ENCODE data around the gene PALM. TPM values are rescaled to one million over a fixed set of nuclear protein-coding genes. Genes with fewer than 3 reads are reported as not detected.

Gene PALM
- total and polyA plus RNA-seq, 9 of the 15 experiments (the other 6 are each of a cell fraction or from before 2014, with no cell fraction given), result 0.04 to 6.6 (median 1.7) TPM

GRCh38 chr19:791567-792305, 83.0 kb downstream of the PALM start (continued):
- no peak for TF ChIP-seq TSHZ1 (CRISPR knock-in tag; IDR thresholded peaks at IDR 0.05)
- no peak for TF ChIP-seq POU5F1 (IDR thresholded peaks at IDR 0.05; ENCODE audit: borderline replicate concordance, low read depth, low read length, partially characterized antibody)
- no peak for TF ChIP-seq MCM2 (IDR thresholded peaks at IDR 0.05; ENCODE audit: low read depth)
- TF ChIP-seq ARNT (IDR thresholded peaks at IDR 0.05), result no peak
- no peak for TF ChIP-seq GTF2A2 (tag; IDR thresholded peaks at IDR 0.05)
- TF ChIP-seq ZBTB34 (CRISPR knock-in tag; IDR thresholded peaks at IDR 0.05), result no peak
- no peak for TF ChIP-seq OTX1 (CRISPR knock-in tag; IDR thresholded peaks at IDR 0.05)
- no peak for TF ChIP-seq FOXP1 (CRISPR knock-in tag; IDR thresholded peaks at IDR 0.05)
- no peak for TF ChIP-seq ZBTB26 (CRISPR knock-in tag; IDR thresholded peaks at IDR 0.05)
- TF ChIP-seq MLLT1 (IDR thresholded peaks at IDR 0.05), result 0 out of 4 replicates have a peak, but pooled peaks of 1 of the 2 experiments have one; percentile 16
- TF ChIP-seq FOS (IDR thresholded peaks at IDR 0.05; ENCODE audit: extremely low read depth, insufficient read length), result no peak
- no peak for TF ChIP-seq MAFF (IDR thresholded peaks at IDR 0.05; ENCODE audit: low read length)

All from K562 (cell line).